Dermis microvascular lymphatic vessel endothelial cell (primary cell): ENCODE data around the gene HIP1. TPM values are rescaled to one million over a fixed set of nuclear protein-coding genes. Genes with fewer than 3 reads are reported as not detected.
"Not testable (repeated sequence)": the region's sequence is repeated elsewhere in the genome, so short reads cannot be mapped to it uniquely, and the experiment has no call there.

Experiments used
- DNase-seq, 2 donors: peaks; one replicate each; pipeline versions ENCODE4 v3.0.0 to v3.0.0-alpha.2; 2010; ENCODE audit warnings: low read depth in 2 of 2
- total RNA-seq: library from RNA; depleted of rRNA; stranded (reverse); fragments of >200 nt; gene quantifications from 2 replicates; pipeline ENCODE4 v1.2.1, GENCODE V29; 2014

Gene HIP1
- total RNA-seq, 1 donor from 2014 or later, result 32.6 TPM

DNA sequence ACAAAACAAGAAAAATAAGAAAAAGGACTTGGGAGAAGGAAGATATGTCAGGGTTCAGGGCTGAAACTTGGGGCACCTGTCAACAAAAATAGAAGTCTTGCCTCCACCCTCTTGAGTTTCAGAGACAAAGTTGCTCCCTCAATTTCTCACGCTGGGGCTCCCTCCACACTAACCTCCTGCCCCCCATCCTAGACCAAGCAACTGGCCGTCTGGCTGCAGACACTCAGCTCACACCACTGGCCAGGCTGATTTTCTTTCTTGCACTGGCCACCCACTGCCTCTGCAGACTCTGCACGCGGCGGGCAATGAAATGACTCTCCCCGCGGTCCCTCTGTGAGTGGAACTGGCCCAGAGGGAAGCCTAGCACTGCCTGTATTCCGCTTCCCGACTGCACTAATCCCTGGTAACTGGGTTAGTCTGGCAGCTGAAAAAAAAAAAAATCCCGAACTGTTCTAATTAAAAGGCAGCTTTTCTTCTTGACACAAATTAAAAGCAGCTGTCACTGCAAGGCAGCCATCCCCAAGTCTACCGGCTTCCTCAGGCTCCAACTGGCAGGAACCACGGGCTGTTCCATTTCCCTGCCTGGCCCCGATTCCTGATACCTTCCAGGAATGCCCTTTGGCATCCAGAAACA lies 163.1 kb downstream of the HIP1 start:
- DNase-seq, result no peak

DNA sequence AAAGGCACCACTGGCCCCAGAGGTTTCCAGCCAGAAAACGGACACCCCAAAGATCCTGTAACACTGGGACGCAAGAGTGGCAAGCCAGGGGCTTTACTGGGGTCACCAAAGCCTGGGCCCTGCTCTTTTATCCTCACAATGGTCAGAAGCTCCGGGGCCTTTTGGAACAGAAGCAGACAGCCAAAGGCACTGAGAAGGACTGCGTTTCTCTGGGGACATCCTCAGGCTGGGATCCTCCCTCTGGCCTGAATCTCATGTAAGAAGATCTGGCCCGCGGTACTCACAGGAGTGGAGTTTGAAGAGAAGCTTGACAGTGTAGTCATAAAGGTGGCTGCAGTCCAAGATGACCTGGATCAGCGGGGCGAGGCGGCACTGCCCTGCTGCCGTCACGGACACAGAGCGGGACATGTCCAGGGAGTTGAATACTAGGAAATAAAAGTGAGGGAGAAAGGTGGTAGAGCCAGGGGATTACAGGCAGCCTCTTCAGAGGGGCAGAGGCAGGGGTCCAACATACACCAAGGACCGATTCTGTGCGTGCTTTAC lies 165.2 kb downstream of the HIP1 start:
- no peak for DNase-seq

GRCh38 chr7:75572814-75573213 lies 165.9 kb downstream of the HIP1 start:
- DNase-seq, result no peak

DNA sequence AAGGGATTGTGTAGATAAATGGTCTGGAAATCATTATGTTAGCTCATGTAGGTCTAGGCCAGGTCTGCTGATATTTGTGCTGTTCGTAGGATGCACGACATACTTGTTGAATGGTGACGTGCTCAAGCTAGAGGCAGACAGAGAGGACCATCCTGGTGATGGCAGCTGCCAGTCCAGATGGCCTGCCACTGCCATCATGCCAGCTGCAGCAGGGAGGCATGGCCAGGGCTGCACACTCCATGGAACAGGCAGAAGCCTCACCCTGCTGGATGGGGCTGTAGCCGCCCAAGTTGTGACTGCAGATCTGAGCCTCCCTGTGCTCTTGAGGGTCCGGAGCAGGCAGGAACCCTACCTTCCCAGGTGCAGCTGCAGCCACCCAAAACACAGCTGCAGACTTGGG lies 166.3 kb downstream of the HIP1 start:
- no peak for DNase-seq

- no peak for DNase-seq
These were observed 167.5 kb downstream of the HIP1 start for GRCh38 chr7:75571209-75571608.

- DNase-seq, result not testable (repeated sequence)
These were observed 169.0 kb downstream of the HIP1 start for GRCh38 chr7:75569629-75570282.

GRCh38 chr7:75567948-75568595 lies 170.7 kb downstream of the HIP1 start:
- no peak for DNase-seq

DNA sequence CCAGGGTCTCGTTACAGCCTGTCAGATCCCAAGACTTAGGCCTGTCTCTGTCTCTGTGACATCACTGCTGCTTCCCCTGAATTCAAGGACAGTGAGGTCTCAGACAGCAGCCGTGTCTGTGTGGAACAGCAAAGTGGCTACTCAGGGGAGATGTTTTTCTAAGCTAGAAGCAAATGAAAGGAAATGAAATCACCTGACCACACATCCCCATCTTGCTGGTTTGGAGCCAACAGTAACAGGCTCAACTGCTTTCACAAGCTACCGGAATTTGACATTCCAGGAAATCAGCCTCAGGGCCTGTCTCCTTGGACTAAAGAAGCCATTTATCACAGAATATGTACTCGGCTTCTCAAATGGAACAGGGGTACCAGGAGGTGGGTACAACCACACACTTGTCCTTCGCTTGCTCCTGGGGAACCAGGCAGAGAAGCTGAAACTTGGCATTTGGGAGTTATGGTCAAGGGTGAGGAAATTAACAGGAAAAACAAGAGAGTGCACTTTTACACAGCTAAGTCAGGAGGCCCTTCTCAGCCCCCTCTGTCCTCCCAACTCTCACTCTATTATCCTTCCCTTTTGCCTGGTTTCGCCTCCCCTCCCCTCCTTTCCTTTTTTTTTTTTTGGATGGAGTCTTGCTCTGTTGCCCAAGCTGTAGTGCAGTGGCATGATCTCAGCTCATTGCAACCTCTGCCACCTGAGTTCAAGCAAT lies 173.5 kb downstream of the HIP1 start:
- peak in 1 of 2 donors; percentile 92 for DNase-seq

DNA sequence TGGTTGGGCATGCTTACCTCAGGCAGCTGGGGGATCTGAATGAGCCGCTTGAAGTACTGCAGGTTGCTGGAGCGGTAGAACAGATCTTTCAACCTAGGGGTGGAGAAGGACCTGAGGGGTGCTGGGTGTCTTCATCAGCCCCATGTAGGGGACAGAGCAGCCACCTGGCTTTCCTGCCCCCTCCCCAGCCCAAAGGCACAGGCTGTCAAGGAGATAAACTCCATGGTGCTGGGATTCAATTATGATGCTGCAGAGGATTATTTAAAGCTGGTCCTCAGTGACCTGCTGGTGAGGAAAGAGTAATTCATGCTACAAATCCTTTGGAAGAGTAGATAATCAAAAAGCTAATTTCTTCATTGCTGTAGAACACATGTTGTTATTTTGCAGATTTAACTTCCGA lies 175.6 kb downstream of the HIP1 start:
- DNase-seq, result no peak

DNA sequence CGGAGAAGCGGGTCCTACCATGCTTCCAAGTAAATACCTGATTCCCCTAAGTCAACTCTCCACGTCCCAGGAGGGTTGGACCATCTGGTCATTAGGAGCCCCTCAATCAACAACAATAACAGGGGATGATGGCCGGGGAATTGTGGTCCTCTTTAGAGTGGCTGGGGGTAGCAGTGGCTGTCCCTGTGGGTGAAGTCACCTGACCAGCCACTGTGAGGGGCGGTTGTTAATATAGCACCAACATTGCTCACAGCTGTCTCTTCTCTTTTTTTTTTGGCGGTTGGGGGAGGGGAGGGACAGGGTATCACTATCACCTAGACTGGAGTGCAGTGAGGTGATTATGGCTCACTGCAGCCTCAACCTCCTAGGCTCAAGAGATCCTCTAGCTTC lies 178.8 kb downstream of the HIP1 start:
- no peak for DNase-seq

DNA sequence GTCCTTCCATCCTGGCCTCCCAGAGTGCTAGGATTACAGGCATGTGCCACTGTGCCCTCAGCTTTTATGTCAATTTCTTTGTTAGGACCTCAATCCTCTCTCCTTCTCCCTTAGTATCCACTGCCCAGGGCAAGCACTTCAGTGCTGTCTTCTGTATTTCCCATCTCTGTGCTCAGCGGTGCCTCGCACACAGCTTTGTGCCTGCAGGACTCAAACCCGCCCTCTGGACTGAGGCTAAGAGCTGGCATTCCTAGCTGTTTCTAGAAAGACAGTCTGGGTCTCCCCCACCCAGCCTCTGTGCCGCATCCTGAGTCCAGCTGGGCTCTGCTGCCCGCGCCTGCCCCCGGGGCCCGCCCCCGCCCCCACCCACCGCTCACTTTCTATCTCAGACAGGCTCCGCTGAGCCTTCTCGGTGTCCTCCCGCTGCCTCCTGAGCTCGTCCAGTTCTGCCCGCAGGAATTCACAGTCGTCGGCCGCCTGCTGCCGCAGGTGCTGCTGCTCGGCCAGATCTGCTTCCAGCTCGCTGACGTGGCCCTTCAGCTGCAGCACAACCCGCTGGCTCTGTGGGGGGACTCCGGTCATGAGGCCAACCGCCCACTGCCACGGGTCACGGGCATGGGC lies 179.3 kb downstream of the HIP1 start:
- DNase-seq, result no peak

DNA sequence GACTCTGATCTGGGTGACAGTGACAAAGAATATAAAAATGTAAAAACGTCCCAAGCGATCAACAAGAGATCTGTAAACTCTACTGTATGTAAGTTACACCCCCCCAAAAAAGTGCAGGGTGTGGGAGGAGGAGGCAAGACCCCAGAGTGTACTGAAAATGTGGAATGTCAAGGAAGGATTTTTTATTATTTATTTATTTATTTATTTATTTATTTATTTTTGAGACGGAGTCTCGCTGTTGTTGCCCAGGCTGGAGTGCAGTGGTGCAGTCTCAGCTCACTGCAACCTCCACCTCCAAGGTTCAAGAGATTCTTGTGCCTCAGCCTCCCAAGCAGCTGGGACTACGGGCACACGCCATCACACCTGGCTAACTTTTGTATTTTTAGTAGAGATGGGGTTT lies 181.9 kb downstream of the HIP1 start:
- not testable (repeated sequence) for DNase-seq

DNA sequence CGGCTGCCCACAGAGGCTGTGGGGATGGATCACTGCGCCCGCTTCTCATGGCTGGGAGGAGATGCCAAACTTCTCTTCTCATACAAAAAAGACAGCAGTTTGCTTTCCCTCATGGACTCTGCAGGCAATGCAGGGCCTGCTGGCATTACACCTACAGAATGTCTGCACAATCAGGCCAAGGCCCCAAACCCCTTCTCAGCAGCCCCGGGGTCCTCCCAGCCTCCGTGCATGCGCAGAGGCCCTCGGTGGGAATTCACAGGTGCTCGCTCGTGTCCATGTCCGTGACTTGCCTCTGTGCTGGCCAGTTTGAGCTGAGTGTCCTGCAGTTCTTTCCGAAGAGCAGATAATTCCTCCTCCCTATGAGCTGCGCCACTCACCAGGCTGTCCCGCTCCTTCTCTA lies 183.0 kb downstream of the HIP1 start:
- no peak for DNase-seq

DNA sequence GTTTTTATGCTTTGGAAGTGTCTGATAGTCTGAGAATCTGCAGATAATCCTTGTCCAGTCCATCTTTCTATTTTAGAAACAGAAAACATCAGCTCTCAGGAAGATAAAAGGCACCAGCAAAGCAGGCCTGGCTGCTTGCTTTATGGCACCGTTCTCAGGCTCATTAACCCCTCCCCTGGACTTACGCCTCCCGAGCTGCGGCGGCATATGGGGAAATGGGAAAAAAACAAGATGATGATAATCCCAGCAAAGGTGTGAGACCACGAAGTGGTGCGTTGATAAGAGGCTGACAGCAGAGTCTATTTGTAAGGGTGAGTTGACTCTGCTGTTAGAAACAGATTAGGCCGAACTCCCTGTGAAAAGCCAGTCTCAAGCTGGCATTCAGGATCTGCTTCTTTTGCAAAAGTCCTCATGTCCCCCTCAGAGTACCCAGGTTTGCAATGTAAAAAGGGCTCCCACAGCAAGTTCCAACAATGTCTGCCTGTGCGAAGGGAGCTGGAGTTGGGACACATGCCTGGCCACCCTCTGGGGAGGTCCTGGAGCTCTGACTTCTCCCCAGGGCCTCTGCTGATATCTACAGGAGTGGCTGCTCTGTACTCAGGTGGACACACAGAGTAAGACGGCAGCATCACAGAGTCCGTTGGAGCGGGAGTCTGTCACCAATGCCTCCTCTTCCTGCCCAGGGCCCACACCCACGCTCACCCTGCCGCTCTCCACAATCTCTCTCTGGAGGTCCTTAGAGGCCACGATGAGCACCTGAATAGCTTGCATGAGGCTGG lies 192.3 kb downstream of the HIP1 start:
- no peak for DNase-seq

DNA sequence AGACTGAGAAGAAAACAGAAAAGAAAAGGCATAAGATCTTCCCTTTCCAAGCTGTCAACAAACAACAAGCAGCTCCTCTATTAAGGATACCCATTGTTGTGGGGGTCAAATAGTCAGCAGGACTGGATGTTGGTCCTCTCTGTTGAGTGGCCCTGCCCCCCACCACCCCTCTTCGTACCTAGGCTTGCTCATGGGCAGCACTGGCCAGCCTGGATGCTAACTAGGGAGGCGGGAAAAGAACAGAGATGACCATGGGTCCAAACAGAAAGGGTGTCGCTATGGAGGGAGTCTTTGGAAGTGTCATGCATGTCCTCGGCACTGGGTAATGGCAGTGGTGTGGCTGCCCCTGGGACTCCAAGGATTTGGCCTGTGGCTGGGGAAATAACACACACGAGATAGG lies 201.0 kb downstream of the HIP1 start:
- DNase-seq, result no peak

DNA sequence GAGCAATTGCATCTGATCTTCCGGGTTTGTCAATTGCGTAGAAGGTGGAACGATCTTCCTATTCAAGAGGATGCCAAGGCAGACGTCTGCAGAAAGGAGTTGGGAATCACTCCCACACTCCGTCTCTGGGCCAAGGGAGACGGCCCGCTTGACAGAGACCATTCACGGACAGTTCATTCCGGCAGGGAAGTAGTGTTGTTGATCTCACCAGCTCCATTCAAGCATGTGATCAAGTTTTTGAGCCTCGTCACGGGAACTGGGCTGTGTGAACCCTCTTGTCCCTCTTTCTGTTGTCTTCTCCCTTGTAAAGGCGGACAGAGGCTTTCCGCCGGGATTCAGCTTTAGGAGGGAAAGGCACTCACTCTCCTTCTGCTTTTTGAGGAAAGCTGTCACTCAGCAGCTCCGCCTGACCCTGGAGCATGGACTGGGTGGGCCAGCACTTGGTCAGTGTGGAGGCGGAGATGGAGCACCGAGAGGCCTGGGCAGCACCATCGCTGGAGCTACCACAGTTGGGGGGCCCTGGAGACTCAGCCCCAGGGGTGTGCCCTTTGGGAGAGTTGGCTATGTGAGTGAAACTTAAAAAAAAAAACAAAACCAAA lies 201.7 kb downstream of the HIP1 start:
- no peak for DNase-seq

DNA sequence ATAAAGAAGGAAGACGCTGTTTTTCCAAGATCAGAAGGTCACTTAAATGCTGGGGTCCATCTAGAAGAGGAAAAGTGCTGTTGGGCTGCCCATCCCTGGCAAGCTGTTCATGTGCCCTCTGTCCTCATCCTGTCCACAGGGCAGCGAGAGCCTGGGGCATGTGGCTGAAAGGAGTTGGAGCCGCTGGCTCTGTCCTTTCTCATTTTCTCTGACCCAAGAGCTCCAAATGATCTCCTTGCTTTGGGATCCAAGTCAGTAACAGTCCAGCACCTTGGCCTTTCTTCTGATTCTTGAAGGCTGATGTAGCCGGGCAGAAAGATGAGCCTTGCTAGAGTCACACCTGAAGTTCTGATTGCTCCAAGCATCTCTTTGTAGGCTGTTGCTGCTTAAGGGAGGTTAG lies 202.2 kb downstream of the HIP1 start:
- DNase-seq, result no peak

DNA sequence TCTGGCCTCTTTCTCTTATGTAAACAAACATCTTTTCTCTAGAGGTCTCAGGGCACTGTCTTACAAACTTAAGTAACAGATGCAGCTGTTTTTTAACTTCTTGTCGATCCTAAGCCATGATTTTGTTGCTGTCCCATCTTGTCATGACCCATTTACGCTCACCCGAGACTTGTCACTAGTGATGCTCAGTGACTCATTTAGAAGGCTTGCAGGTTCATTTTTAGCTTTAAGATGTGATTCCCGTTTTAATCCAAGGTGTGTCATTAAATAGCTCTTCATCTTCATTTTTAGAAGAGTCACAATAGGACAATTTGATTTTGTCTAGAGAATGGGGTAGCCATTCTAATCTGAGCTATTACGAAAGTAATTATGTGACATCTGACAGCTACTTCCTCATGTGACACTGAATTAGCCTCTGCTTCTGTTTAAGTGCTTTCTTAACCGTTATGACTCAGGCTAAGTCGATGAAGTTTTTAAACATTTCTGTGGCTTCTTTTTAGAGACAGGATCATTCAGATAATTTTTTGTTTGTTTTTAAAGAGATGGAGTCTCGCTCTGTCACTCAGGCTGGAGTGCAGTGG lies 203.9 kb downstream of the HIP1 start:
- no peak for DNase-seq

DNA sequence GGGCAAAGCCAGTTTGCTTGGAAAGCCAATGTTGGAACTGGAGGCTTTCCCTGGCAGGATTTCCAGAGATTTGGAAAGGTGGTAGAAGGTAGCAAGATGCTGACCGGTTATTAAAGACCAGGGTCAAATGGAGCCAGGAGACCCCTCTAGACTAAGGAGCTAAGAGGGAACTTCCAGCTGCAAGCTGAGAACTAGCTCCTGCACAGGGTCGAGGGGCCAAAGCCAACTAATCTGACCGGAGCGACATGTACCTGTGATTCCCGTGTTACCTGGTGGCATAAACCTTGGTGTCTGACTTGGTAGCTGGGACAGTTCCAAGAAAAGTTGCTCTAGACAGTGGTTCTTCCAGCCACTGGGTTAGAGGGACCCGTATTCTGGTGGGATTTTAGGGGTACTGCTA lies 204.8 kb downstream of the HIP1 start:
- no peak for DNase-seq

DNA sequence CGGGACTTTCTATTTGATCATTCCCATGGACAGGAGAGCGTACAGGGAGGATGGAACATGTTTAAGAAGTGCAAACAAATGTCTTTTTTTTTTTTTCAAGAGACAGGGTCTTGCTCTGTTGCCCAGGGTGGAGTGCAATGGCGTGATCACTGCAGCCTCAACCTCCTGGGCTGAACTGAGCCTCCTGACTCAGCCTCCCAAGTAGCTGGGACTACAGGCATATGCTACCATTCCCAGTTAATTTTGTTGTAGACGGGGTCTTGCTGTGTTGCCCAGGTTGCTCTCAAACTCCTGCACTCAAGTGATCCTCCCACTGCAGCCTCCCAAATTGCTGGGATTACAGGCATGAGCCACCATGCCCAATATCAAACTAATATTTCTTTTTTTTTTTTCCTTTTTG lies 206.1 kb downstream of the HIP1 start:
- no peak for DNase-seq
